Superior temporal gyrus (tissue), 1 donor: ENCODE measurements around the gene ZNF292.
"Not testable (repeated sequence)": the region's sequence is repeated elsewhere in the genome, so short reads cannot be mapped to it uniquely, and the experiment has no call there.

Experiments used
- DNase-seq: peaks from one replicate; pipeline ENCODE4 v3.0.0-alpha.2; 2016; ENCODE audit errors: extremely low spot score

ZNF292 gene

GRCh38 chr6:87274660-87275274 is 119.4 kb downstream of the ZNF292 start:
- DNase-seq: no peak

GRCh38 chr6:87276624-87277023 is 121.3 kb downstream of the ZNF292 start:
- no peak for DNase-seq

GRCh38 chr6:87277123-87277522 is 121.8 kb downstream of the ZNF292 start:
- no peak for DNase-seq

GRCh38 chr6:87279196-87279595 is 123.8 kb downstream of the ZNF292 start:
- DNase-seq: no peak

- DNase-seq: no peak
Measured at GRCh38 chr6:87281426-87281825, 126.1 kb downstream of the ZNF292 start.

GRCh38 chr6:87282743-87283142 is 127.4 kb downstream of the ZNF292 start:
- DNase-seq: no peak

GRCh38 chr6:87283461-87283860 is 128.1 kb downstream of the ZNF292 start:
- no peak for DNase-seq

GRCh38 chr6:87287251-87287650 is 131.9 kb downstream of the ZNF292 start:
- no peak for DNase-seq

- DNase-seq: no peak
Measured at GRCh38 chr6:87289571-87289970, 134.2 kb downstream of the ZNF292 start.

GRCh38 chr6:87291883-87292282 is 136.5 kb downstream of the ZNF292 start:
- DNase-seq: no peak

- DNase-seq: no peak
Measured at GRCh38 chr6:87293526-87293925, 138.2 kb downstream of the ZNF292 start.

- DNase-seq: no peak
Measured at GRCh38 chr6:87297119-87297518, 141.8 kb downstream of the ZNF292 start.

- not testable (repeated sequence) for DNase-seq
Measured at GRCh38 chr6:87301277-87301676, 145.9 kb downstream of the ZNF292 start.

GRCh38 chr6:87308970-87309369 is 153.6 kb downstream of the ZNF292 start:
- no peak for DNase-seq

- DNase-seq: no peak
Measured at GRCh38 chr6:87312860-87313259, 157.5 kb downstream of the ZNF292 start.
